Breast epithelium (tissue), 4 donors: ENCODE measurements around the gene SLC25A31. TPM values are rescaled to one million over a fixed set of nuclear protein-coding genes. Genes with fewer than 3 reads are reported as not detected.

ENCODE experiments used
- DNase-seq, 2 donors: peaks; one replicate each; pipeline ENCODE4 v3.0.0-alpha.2; 2019; ENCODE audit warnings: low spot score in 2 of 2
- H3K27ac ChIP-seq, 2 donors: fragments of 200-600 bp; sonication (generic) in 1 of 2; one replicate each; pipeline ENCODE4 v1.5.1; 2016 to 2019; ENCODE audit warnings: mild to moderate bottlenecking in 1 of 2
- H3K27me3 ChIP-seq, 2 donors: fragments of 200-600 bp; sonication (generic) in 1 of 2; one replicate each; pipeline versions ENCODE4 v1.5.1 to v1.6.0; 2017 to 2019; ENCODE audit warnings: control low read depth in 1 of 2, mild to moderate bottlenecking in 1 of 2
- H3K36me3 ChIP-seq: fragments of 200-600 bp; one replicate; pipeline ENCODE4 v1.5.1; 2019
- H3K4me1 ChIP-seq, 2 donors: fragments of 200-600 bp; sonication (generic); one replicate each; pipeline ENCODE4 v1.5.1; 2016 to 2019; ENCODE audit warnings: control low read depth in 1 of 2
- H3K4me3 ChIP-seq, 3 donors: fragments of 200-600 bp; sonication (generic); 1 replicate in 2 of 3; 2 replicates in 1 of 3; pipeline ENCODE4 v1.5.1; 2016 to 2019; ENCODE audit warnings: mild to moderate bottlenecking in 3 of 3, moderate library complexity in 2 of 3
- H3K9me3 ChIP-seq, 2 donors: fragments of 200-600 bp; sonication (generic) in 1 of 2; one replicate each; pipeline ENCODE4 v1.5.1; 2016 to 2019; ENCODE audit warnings: control low read depth in 1 of 2
- POLR2A ChIP-seq: fragments of 450-650 bp; IDR thresholded peaks from one replicate; pipeline ENCODE4 v1.6.1; 2016; ENCODE audit warnings: antibody characterized with exemption, mild to moderate bottlenecking, moderate library complexity
- POLR2AphosphoS5 ChIP-seq, 3 donors: sonication (generic); formaldehyde crosslinking; IDR thresholded peaks; one replicate each; pipeline ENCODE4 v1.6.1; 2017; ENCODE audit warnings: antibody characterized with exemption in 3 of 3
- intact Hi-C: fragments of 100-400 bp; cut with DNase I; formaldehyde crosslinking; loops from one replicate; pipeline ENCODE4 v1.15.1; 2023; ENCODE audit warnings: low total_unique reads
- total RNA-seq, 3 donors: library from RNA; depleted of rRNA; stranded (reverse); fragments of >200 nt; gene quantifications; one replicate each; pipeline ENCODE4 v1.1.0, GENCODE V29; 2016
- TF ChIP-seq, protein P1 (sequence below), 3 donors: fragments of 450-650 bp; IDR thresholded peaks; one replicate each; pipeline ENCODE4 v1.5.1; 2016 to 2017; ENCODE audit warnings: antibody characterized with exemption in 3 of 3, mild to moderate bottlenecking in 3 of 3, moderate library complexity in 3 of 3

The SLC25A31 gene
- total RNA-seq, 3 donors from 2014 or later: not detected

DNA sequence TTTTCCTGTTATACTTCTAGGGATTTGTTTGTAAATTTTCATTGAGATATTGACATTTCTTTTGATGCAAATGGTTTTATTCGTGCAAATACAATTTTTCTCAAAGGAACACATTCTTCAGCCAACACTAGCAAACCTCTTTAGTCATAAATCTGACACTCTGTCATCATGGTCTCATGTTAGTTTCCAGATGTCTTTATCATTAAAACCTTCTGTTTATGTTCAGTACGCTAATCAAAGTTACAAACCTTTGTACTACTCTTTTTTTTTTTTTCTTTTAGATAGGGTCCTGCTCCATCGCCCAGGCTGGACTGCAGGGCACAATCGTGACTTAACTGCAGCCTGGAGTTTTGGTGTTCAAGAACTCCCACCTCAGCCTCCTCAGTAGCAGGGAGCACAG is 7.1 kb downstream of the SLC25A31 start:
- TF ChIP-seq POLR2AphosphoS5 (IDR thresholded peaks at IDR 0.05) (no peak), POLR2A (no peak)
- TF ChIP-seq, protein P1, sequence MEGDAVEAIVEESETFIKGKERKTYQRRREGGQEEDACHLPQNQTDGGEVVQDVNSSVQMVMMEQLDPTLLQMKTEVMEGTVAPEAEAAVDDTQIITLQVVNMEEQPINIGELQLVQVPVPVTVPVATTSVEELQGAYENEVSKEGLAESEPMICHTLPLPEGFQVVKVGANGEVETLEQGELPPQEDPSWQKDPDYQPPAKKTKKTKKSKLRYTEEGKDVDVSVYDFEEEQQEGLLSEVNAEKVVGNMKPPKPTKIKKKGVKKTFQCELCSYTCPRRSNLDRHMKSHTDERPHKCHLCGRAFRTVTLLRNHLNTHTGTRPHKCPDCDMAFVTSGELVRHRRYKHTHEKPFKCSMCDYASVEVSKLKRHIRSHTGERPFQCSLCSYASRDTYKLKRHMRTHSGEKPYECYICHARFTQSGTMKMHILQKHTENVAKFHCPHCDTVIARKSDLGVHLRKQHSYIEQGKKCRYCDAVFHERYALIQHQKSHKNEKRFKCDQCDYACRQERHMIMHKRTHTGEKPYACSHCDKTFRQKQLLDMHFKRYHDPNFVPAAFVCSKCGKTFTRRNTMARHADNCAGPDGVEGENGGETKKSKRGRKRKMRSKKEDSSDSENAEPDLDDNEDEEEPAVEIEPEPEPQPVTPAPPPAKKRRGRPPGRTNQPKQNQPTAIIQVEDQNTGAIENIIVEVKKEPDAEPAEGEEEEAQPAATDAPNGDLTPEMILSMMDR (IDR thresholded peaks at IDR 0.05): no peak
- H3K27ac ChIP-seq: no peak overlapping the region
- H3K4me1 ChIP-seq: no peaks in the 10 kb centered on the region
- no peak overlapping the region for H3K4me3 ChIP-seq
- intact Hi-C loops: no loop called here
- no peak for DNase-seq
- no peaks in the 10 kb centered on the region for H3K27me3 ChIP-seq
- H3K36me3 ChIP-seq: no peaks in the 10 kb centered on the region
- no peaks in the 10 kb centered on the region for H3K9me3 ChIP-seq

DNA sequence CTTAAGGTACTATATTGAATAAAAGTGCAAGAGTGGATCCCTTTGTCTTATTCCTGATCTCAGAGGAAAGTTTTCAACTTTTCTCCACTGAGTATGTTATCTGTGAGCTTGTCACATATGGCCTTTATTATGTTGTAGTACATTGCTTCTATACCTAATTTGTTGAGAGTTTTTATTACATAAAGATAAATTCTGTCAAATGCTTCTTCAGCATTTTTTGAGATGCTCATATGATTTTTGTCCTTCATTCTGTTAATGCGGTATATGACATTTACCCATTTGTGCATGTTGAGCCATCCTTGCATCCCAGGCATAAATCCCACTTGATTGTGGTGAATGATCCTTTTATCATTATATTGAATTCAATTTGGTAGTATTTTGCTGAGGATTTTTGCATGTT is 11.0 kb downstream of the SLC25A31 start:
- no peaks in the 10 kb centered on the region for H3K4me1 ChIP-seq
- no peaks in the 10 kb centered on the region for H3K36me3 ChIP-seq
- DNase-seq: no peak
- no peaks in the 10 kb centered on the region for H3K27me3 ChIP-seq
- no peaks in the 10 kb centered on the region for H3K9me3 ChIP-seq
- intact Hi-C loops: no loop called here
- H3K4me3 ChIP-seq: no peak overlapping the region
- no peak overlapping the region for H3K27ac ChIP-seq
- TF ChIP-seq POLR2A (no peak), POLR2AphosphoS5 (IDR thresholded peaks at IDR 0.05) (no peak)
- TF ChIP-seq, protein P1 (IDR thresholded peaks at IDR 0.05): no peak

DNA sequence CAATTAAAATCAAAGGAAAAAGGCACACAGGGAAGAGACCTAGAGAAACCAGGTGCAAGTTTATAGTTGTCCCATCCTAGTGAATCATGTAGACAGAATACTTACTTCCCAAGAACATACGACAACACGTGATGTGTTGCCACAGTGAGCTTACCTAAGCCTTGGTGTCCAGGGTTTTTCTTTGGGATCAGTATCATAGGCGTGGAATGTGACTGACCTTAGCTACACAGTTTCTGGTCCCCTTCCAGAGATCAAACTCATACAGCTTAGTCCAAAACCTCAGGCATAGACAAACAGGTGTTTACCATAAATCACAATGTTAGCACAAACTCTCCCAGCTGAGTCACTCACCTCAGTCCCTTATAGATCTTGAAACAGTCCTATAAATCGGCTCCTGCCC is 17.7 kb downstream of the SLC25A31 start:
- Histone ChIP-seq H3K4me1 (no peaks in the 10 kb centered on the region), H3K9me3 (peaks cover 0 to 8% of the 10 kb centered on the region in 2 donors), H3K4me3 (no peak overlapping the region), H3K27ac (no peak overlapping the region), H3K27me3 (no peaks in the 10 kb centered on the region), H3K36me3 (no peaks in the 10 kb centered on the region)
- TF ChIP-seq POLR2AphosphoS5 (IDR thresholded peaks at IDR 0.05): no peak
- TF ChIP-seq, protein P1 (IDR thresholded peaks at IDR 0.05): no peak
- no peak for TF ChIP-seq POLR2A
- no peak for DNase-seq
- intact Hi-C loops: no loop called here

DNA sequence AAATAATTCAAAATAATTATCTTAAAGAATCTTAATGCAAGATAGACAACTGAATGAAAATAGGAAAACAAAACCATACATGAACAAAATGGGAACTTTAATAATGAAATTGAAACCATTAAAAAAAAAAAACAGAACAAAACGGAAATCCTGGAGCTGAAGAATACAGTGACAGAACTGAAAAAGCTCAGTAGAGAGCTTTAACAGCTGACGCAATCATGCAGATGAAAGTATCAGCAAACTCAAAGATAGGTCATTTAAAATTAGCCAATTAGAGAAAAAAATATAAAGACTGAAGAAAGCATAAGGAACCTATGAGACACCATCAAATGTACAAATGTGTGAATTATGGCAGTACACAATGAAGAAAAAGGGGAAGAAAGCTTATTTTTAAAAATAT is 18.8 kb downstream of the SLC25A31 start:
- Histone ChIP-seq H3K4me1 (no peaks in the 10 kb centered on the region), H3K9me3 (peaks cover 0 to 8% of the 10 kb centered on the region in 2 donors), H3K27ac (no peak overlapping the region), H3K4me3 (no peak overlapping the region), H3K27me3 (no peaks in the 10 kb centered on the region), H3K36me3 (no peaks in the 10 kb centered on the region)
- no peak for DNase-seq
- intact Hi-C loops: no loop called here
- TF ChIP-seq POLR2AphosphoS5 (IDR thresholded peaks at IDR 0.05): no peak
- TF ChIP-seq, protein P1 (IDR thresholded peaks at IDR 0.05): no peak
- TF ChIP-seq POLR2A: no peak

DNA sequence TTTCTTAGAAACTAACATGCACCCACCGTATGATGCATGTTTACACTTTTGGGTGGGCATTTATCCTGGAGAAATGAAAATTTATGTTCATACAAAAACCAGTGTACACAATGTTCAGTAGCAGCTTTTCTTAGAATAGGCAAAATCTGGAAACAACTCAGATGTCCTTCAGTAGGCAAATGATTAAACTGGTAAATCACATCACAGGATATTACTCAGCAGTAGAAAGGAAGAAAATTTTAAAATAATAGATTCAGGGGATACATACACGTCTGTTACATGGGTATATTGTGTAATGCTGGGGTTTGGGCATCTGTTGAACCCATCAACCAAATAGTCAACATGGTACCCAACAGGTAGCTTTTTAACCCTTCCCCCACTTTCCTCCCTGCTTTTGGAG is 26.7 kb downstream of the SLC25A31 start:
- Histone ChIP-seq H3K9me3 (peaks cover 0 to 4% of the 10 kb centered on the region in 2 donors), H3K4me1 (no peaks in the 10 kb centered on the region), H3K27ac (no peak overlapping the region), H3K36me3 (no peaks in the 10 kb centered on the region), H3K4me3 (no peak overlapping the region), H3K27me3 (no peaks in the 10 kb centered on the region)
- intact Hi-C loops: no loop called here
- DNase-seq: no peak
- TF ChIP-seq POLR2A (no peak), POLR2AphosphoS5 (IDR thresholded peaks at IDR 0.05) (no peak)
- TF ChIP-seq, protein P1 (IDR thresholded peaks at IDR 0.05): no peak
